Neural cell (in vitro differentiated cells): ENCODE results near the gene DTL. TPM values are rescaled to one million over a fixed set of nuclear protein-coding genes. Genes with fewer than 3 reads are reported as not detected.

Experiments used
- H2AFZ ChIP-seq: fragments of 200-600, 300-800 bp; sonication (generic), shearing (Covaris generic); 2 replicates; pipeline ENCODE4 v1.6.0; 2014; ENCODE audit warnings: low read depth, mild to moderate bottlenecking, antibody characterized with exemption, low read length, moderate library complexity
- H3F3A ChIP-seq: fragments of 200-600 bp; shearing (Covaris generic); 2 replicates; pipeline ENCODE4 v1.6.1; 2016; ENCODE audit warnings: mild to moderate bottlenecking, moderate library complexity, mixed read lengths, antibody characterized with exemption, low read length; ENCODE audit not compliant: insufficient read depth, poor library complexity, severe bottlenecking
- H3K27ac ChIP-seq: fragments of 200-600, 300-800 bp; sonication (generic), shearing (Covaris generic); 2 replicates; pipeline ENCODE4 v1.5.1; 2014; ENCODE audit warnings: mild to moderate bottlenecking, low read length, moderate library complexity
- H3K27me3 ChIP-seq: fragments of 300-800, 200-600 bp; sonication (generic), shearing (Covaris generic); 2 replicates; pipeline ENCODE4 v1.6.0; 2014; ENCODE audit warnings: mild to moderate bottlenecking, low read depth, low read length, moderate library complexity; ENCODE audit not compliant: insufficient read depth
- H3K36me3 ChIP-seq: fragments of 300-800, 200-600 bp; sonication (generic), shearing (Covaris generic); 2 replicates; pipeline ENCODE4 v1.5.1; 2014; ENCODE audit warnings: mild to moderate bottlenecking, antibody characterized with exemption, low read length, moderate library complexity; ENCODE audit not compliant: insufficient read depth
- H3K4me2 ChIP-seq: fragments of 300-800, 200-600 bp; sonication (generic), shearing (Covaris generic); 2 replicates; pipeline ENCODE4 v1.6.0; 2014; ENCODE audit warnings: mild to moderate bottlenecking, low read length
- H3K4me3 ChIP-seq: fragments of 300-800, 200-600 bp; sonication (generic), shearing (Covaris generic); 2 replicates; pipeline ENCODE4 v1.5.1; 2014; ENCODE audit warnings: mild to moderate bottlenecking, low read length, moderate library complexity
- H3K79me2 ChIP-seq: fragments of 200-600 bp; shearing (Covaris generic); replicated peaks from 2 replicates; pipeline ENCODE4 v1.6.0; 2014; ENCODE audit warnings: mild to moderate bottlenecking, low read length, moderate library complexity; ENCODE audit not compliant: insufficient read depth
- H3K9ac ChIP-seq: fragments of 300-800, 200-600 bp; sonication (generic), shearing (Covaris generic); 2 replicates; pipeline ENCODE4 v1.6.1; 2016; ENCODE audit warnings: mild to moderate bottlenecking, low read length, mixed read lengths
- H3K9me2 ChIP-seq: fragments of 200-600 bp; shearing (Covaris generic); 2 replicates; pipeline ENCODE4 v1.6.1; 2016; ENCODE audit warnings: mild to moderate bottlenecking, low read length, mixed read lengths; ENCODE audit not compliant: insufficient read depth
- H3K9me3 ChIP-seq: fragments of 200-600, 300-800 bp; sonication (generic), shearing (Covaris generic); 2 replicates; pipeline ENCODE4 v1.6.1; 2016; ENCODE audit warnings: mild to moderate bottlenecking, mixed run types, low read length, moderate library complexity, mixed read lengths
- H4K20me1 ChIP-seq: fragments of 200-600 bp; shearing (Covaris generic); 2 replicates; pipeline ENCODE4 v1.6.1; 2016; ENCODE audit warnings: mild to moderate bottlenecking, mixed run types; ENCODE audit not compliant: insufficient read depth
- CTCF ChIP-seq: fragments of 450-650 bp; IDR thresholded peaks from 2 replicates; pipeline ENCODE4 v1.5.1; 2014; ENCODE audit warnings: antibody characterized with exemption, mild to moderate bottlenecking, moderate library complexity; ENCODE audit not compliant: poor library complexity, severe bottlenecking
- EP300 ChIP-seq: fragments of 450-650 bp; conservative IDR thresholded peaks from 2 replicates; pipeline ENCODE4 v1.6.1; 2014; ENCODE audit warnings: antibody characterized with exemption, mild to moderate bottlenecking, moderate library complexity; ENCODE audit not compliant: poor library complexity, severe bottlenecking
- EZH2 ChIP-seq: fragments of 200-600, 300-800 bp; shearing (Covaris generic), sonication (generic); IDR thresholded peaks from 2 replicates; pipeline ENCODE4 v1.6.1; 2014; ENCODE audit warnings: antibody characterized with exemption, low read length, borderline replicate concordance, mild to moderate bottlenecking; ENCODE audit not compliant: insufficient read depth, poor library complexity, severe bottlenecking
- MXI1 ChIP-seq: fragments of 450-650 bp; conservative IDR thresholded peaks from 2 replicates; pipeline ENCODE4 v1.6.1; 2014; ENCODE audit warnings: antibody characterized with exemption, mild to moderate bottlenecking; ENCODE audit not compliant: poor library complexity, severe bottlenecking
- POLR2AphosphoS5 ChIP-seq: IDR thresholded peaks from 2 replicates; pipeline ENCODE4 v1.6.1; 2012
- RAD21 ChIP-seq: fragments of 450-650 bp; conservative IDR thresholded peaks from 2 replicates; pipeline ENCODE4 v1.6.1; 2014; ENCODE audit warnings: antibody characterized with exemption, mild to moderate bottlenecking, moderate library complexity
- SMC3 ChIP-seq: fragments of 450-650 bp; conservative IDR thresholded peaks from 2 replicates; pipeline ENCODE4 v1.6.1; 2014; ENCODE audit warnings: antibody characterized with exemption, mild to moderate bottlenecking, moderate library complexity; ENCODE audit not compliant: poor library complexity
- TAF1 ChIP-seq: IDR thresholded peaks from 2 replicates; pipeline ENCODE4 v1.6.1; 2012; ENCODE audit warnings: low read depth
- polyA plus RNA-seq: library from polyadenylated mRNA; depleted of rRNA; stranded (reverse); fragments of >200 nt; gene quantifications from 2 replicates; pipeline ENCODE4 v1.2.3, GENCODE V29; 2014
- TF ChIP-seq, protein P1 (sequence below): IDR thresholded peaks from 2 replicates; pipeline ENCODE4 v1.6.1; 2012; ENCODE audit warnings: borderline replicate concordance

The DTL gene
- polyA plus RNA-seq, 1 donor from 2014 or later = 1.1 TPM

GRCh38 chr1:212062832-212063438 lies 27.4 kb downstream of the DTL start:
- Histone ChIP-seq H3K9ac (no peak overlapping the region), H3K27ac (no peak overlapping the region), H3K4me2 (no peak overlapping the region), H3K36me3 (no peaks in the 10 kb centered on the region), H3K9me2 (no peaks in the 10 kb centered on the region), H2AFZ (no peak overlapping the region), H3K9me3 (no peaks in the 10 kb centered on the region), H3K27me3 (no peaks in the 10 kb centered on the region), H3K4me3 (no peak overlapping the region), H3K79me2 (no peaks in the 10 kb centered on the region), H4K20me1 (no peaks in the 10 kb centered on the region), H3F3A (no peaks in the 10 kb centered on the region)
- TF ChIP-seq CTCF = peak; percentile 72
- peak; percentile 80 for TF ChIP-seq SMC3
- peak; percentile 63 for TF ChIP-seq RAD21
- no peak for TF ChIP-seq TAF1

- H3K36me3 ChIP-seq = no peaks in the 10 kb centered on the region
- H3K27ac ChIP-seq = no peak overlapping the region
- H3F3A ChIP-seq = no peaks in the 10 kb centered on the region
- no peaks in the 10 kb centered on the region for H4K20me1 ChIP-seq
- no peaks in the 10 kb centered on the region for H3K9me3 ChIP-seq
- H3K9me2 ChIP-seq = no peaks in the 10 kb centered on the region
- no peak overlapping the region for H3K9ac ChIP-seq
- H3K79me2 ChIP-seq = no peaks in the 10 kb centered on the region
- no peaks in the 10 kb centered on the region for H3K27me3 ChIP-seq
- no peak overlapping the region for H3K4me2 ChIP-seq
- TF ChIP-seq POLR2AphosphoS5 = no peak
- TF ChIP-seq MXI1 = no peak
- no peak for TF ChIP-seq TAF1
- TF ChIP-seq, protein P1, sequence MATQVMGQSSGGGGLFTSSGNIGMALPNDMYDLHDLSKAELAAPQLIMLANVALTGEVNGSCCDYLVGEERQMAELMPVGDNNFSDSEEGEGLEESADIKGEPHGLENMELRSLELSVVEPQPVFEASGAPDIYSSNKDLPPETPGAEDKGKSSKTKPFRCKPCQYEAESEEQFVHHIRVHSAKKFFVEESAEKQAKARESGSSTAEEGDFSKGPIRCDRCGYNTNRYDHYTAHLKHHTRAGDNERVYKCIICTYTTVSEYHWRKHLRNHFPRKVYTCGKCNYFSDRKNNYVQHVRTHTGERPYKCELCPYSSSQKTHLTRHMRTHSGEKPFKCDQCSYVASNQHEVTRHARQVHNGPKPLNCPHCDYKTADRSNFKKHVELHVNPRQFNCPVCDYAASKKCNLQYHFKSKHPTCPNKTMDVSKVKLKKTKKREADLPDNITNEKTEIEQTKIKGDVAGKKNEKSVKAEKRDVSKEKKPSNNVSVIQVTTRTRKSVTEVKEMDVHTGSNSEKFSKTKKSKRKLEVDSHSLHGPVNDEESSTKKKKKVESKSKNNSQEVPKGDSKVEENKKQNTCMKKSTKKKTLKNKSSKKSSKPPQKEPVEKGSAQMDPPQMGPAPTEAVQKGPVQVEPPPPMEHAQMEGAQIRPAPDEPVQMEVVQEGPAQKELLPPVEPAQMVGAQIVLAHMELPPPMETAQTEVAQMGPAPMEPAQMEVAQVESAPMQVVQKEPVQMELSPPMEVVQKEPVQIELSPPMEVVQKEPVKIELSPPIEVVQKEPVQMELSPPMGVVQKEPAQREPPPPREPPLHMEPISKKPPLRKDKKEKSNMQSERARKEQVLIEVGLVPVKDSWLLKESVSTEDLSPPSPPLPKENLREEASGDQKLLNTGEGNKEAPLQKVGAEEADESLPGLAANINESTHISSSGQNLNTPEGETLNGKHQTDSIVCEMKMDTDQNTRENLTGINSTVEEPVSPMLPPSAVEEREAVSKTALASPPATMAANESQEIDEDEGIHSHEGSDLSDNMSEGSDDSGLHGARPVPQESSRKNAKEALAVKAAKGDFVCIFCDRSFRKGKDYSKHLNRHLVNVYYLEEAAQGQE = no peak
- no peak for TF ChIP-seq CTCF
- TF ChIP-seq SMC3 = no peak
- no peak for TF ChIP-seq EP300
- no peak for TF ChIP-seq EZH2
- no peak for TF ChIP-seq RAD21
- H2AFZ ChIP-seq = no peak overlapping the region
- H3K4me3 ChIP-seq = no peak overlapping the region
Observed at GRCh38 chr1:212067787-212068186, 32.2 kb downstream of the DTL start.
